ENCODE results near the gene JCHAIN. TPM values are rescaled to one million over a fixed set of nuclear protein-coding genes. Genes with fewer than 3 reads are reported as not detected.
"Not testable (repeated sequence)": the region's sequence is repeated elsewhere in the genome, so short reads cannot be mapped to it uniquely, and the experiment has no call there.

JCHAIN gene
- total and polyA plus RNA-seq, 7 donors, result 1.4 to 206 (median 45.4) TPM; not detected in 1

GRCh38 chr4:70703619-70704214 is 37.4 kb upstream of the JCHAIN start:
- TF ChIP-seq, protein P1, sequence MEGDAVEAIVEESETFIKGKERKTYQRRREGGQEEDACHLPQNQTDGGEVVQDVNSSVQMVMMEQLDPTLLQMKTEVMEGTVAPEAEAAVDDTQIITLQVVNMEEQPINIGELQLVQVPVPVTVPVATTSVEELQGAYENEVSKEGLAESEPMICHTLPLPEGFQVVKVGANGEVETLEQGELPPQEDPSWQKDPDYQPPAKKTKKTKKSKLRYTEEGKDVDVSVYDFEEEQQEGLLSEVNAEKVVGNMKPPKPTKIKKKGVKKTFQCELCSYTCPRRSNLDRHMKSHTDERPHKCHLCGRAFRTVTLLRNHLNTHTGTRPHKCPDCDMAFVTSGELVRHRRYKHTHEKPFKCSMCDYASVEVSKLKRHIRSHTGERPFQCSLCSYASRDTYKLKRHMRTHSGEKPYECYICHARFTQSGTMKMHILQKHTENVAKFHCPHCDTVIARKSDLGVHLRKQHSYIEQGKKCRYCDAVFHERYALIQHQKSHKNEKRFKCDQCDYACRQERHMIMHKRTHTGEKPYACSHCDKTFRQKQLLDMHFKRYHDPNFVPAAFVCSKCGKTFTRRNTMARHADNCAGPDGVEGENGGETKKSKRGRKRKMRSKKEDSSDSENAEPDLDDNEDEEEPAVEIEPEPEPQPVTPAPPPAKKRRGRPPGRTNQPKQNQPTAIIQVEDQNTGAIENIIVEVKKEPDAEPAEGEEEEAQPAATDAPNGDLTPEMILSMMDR (IDR thresholded peaks at IDR 0.05), result no peak
- TF ChIP-seq POLR2A (IDR thresholded peaks at IDR 0.05), result no peak
- TF ChIP-seq POLR2AphosphoS5 (IDR thresholded peaks at IDR 0.05), result no peak
- TF ChIP-seq EP300 (IDR thresholded peaks at IDR 0.05), result no peak
- Histone ChIP-seq H3K4me3 (peak overlapping the region; percentile 66 to 91 (median 84)), H3K27ac (peak overlapping the region; percentile 92 to 98 (median 97)), H3K27me3 (no peaks in the 10 kb centered on the region), H3K4me1 (peaks cover 0 to 30% (median 19%) of the 10 kb centered on the region in 4 donors), H3K9me3 (no peaks in the 10 kb centered on the region), H3K36me3 (no peaks in the 10 kb centered on the region)
- no peak for DNase-seq
- intact Hi-C loops (cut with DNase I), result loop anchor here (5.0 kb wide), 1 partner anchor 134 kb away; the partner anchor contains the start of gene GRSF1
- WGBS, 2 donors, result 3% methylated on average over 11 of the region's 11 CpGs

- not testable (repeated sequence) for H3K4me3 ChIP-seq, H3K36me3 ChIP-seq, H3K9me3 ChIP-seq, H3K27me3 ChIP-seq, DNase-seq, H3K27ac ChIP-seq
- 17 to 63% methylated on average over 2 of the region's 2 CpGs for WGBS, 2 donors
- intact Hi-C loops (cut with DNase I), result loop anchor here (5.0 kb wide), 1 partner anchor 135 kb away; the partner anchor contains the start of gene GRSF1
- H3K4me1 ChIP-seq, result peaks cover 0 to 29% (median 19%) of the 10 kb centered on the region in 4 donors
Observed at GRCh38 chr4:70702592-70702991, 36.3 kb upstream of the JCHAIN start.

DNA sequence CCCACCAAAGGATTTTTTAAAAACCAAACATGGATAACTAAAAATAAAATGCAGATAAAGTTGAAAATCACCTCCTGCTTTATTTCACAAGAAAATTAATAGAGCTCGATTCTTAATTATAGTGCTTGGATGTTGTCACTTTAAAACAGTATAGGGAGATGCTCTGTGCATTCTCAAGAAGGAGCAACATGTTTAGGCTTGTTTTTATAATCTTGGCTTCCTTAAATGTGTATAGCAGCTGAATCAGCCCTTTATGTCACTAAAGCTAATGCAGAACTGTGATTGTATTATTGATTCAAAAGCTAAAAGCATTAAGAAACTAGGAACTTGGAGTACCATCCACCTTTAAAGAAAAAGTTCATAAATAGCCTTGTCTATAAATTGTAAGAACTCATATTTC is 35.0 kb upstream of the JCHAIN start:
- Histone ChIP-seq H3K4me3 (no peak overlapping the region), H3K27ac (no peak overlapping the region), H3K36me3 (no peaks in the 10 kb centered on the region), H3K27me3 (no peaks in the 10 kb centered on the region), H3K4me1 (peaks cover 0 to 16% (median 8%) of the 10 kb centered on the region in 4 donors), H3K9me3 (no peaks in the 10 kb centered on the region)
- intact Hi-C loops (cut with DNase I), result loop anchor here (5.0 kb wide), 1 partner anchor 136 kb away; the partner anchor contains the start of gene GRSF1
- no peak for DNase-seq
- WGBS, 2 donors, result 92 to 94% methylated on average over 1 of the region's 1 CpG
- no peak for TF ChIP-seq POLR2AphosphoS5 (IDR thresholded peaks at IDR 0.05)
- TF ChIP-seq EP300 (IDR thresholded peaks at IDR 0.05), result no peak
- TF ChIP-seq POLR2A (IDR thresholded peaks at IDR 0.05), result no peak
- TF ChIP-seq, protein P1 (IDR thresholded peaks at IDR 0.05), result no peak

- H3K27ac ChIP-seq, result no peak overlapping the region
- H3K27me3 ChIP-seq, result no peaks in the 10 kb centered on the region
- H3K4me3 ChIP-seq, result no peak overlapping the region
- no peaks in the 10 kb centered on the region for H3K9me3 ChIP-seq
- intact Hi-C loops (cut with DNase I), result loop anchor here (5.0 kb wide), 1 partner anchor 137 kb away; the partner anchor contains the start of gene GRSF1
- no peaks in the 10 kb centered on the region for H3K36me3 ChIP-seq
- peaks cover 0 to 11% (median 4%) of the 10 kb centered on the region in 4 donors for H3K4me1 ChIP-seq
- TF ChIP-seq POLR2AphosphoS5 (IDR thresholded peaks at IDR 0.05) (no peak), POLR2A (IDR thresholded peaks at IDR 0.05) (no peak), EP300 (IDR thresholded peaks at IDR 0.05) (no peak)
- TF ChIP-seq, protein P1 (IDR thresholded peaks at IDR 0.05), result no peak
- DNase-seq, result no peak
- 88 to 90% methylated on average over 5 of the region's 5 CpGs for WGBS, 2 donors
Observed at GRCh38 chr4:70700712-70701111, 34.4 kb upstream of the JCHAIN start.

GRCh38 chr4:70698435-70698834 is 32.1 kb upstream of the JCHAIN start:
- intact Hi-C loops (cut with DNase I); H3K4me1 ChIP-seq; H3K36me3 ChIP-seq; H3K27me3 ChIP-seq; DNase-seq; H3K9me3 ChIP-seq; H3K27ac ChIP-seq; H3K4me3 ChIP-seq: not testable (repeated sequence)
- WGBS, 2 donors, result 78 to 85% methylated on average over 8 of the region's 8 CpGs

- H3K27ac ChIP-seq; H3K9me3 ChIP-seq; intact Hi-C loops (cut with DNase I); DNase-seq; H3K4me3 ChIP-seq; H3K27me3 ChIP-seq: not testable (repeated sequence)
- H3K4me1 ChIP-seq, result peaks cover 0 to 26% (median 19%) of the 10 kb centered on the region in 4 donors
- 53 to 90% methylated on average over 7 of the region's 7 CpGs for WGBS, 2 donors
- peaks cover 0 to 17% (median 0%) of the 10 kb centered on the region in 4 donors for H3K36me3 ChIP-seq
Observed at GRCh38 chr4:70694633-70695032, 28.3 kb upstream of the JCHAIN start.

Data from sigmoid colon (tissue), 7 donors.